GM21528 (cell line): ENCODE measurements around the gene CFHR4.
"Not testable (repeated sequence)": the region's sequence is repeated elsewhere in the genome, so short reads cannot be mapped to it uniquely, and the experiment has no call there.

Experiments
- ATAC-seq: cut with Tn5 transposase; IDR thresholded peaks from one replicate; pipeline ENCODE4 v1.9.1; 2021; ENCODE audit warnings: mild to moderate bottlenecking, moderate library complexity; ENCODE audit not compliant: unreplicated experiment, low FRiP score

Gene CFHR4

DNA sequence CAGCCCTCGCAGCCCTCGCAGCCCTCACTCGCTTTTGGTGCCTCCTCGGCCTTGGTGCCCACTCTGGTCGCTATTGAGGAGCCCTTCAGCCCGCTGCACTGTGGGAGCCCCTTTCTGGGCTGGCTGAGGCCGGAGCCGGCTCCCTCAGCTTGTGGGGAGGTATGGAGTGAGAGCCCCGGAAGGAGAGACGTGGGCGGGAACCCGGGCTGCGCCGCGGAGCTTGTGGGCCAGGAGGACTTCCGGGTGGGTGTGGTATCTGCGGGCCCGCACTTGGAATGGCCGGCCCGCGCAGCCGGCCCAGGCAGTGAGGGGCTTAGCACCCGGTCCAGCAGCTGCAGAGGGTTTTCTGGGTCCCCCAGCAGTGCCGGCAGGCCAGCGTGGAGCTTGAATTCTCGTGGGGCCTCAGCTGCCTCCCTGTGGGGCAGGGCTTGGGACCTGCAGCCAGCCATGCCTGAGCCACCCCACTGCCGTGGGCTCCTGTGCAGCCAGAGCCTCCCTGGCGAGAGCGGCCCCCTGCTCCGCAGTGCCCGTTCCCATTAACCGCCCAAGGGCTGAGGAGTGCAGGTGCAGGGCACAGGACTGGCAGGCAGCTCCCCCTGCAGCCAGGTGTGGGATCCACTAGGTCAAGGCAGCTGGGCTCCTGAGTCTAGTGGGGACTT, 45.8 kb downstream of the CFHR4 start:
- no peak for ATAC-seq

DNA sequence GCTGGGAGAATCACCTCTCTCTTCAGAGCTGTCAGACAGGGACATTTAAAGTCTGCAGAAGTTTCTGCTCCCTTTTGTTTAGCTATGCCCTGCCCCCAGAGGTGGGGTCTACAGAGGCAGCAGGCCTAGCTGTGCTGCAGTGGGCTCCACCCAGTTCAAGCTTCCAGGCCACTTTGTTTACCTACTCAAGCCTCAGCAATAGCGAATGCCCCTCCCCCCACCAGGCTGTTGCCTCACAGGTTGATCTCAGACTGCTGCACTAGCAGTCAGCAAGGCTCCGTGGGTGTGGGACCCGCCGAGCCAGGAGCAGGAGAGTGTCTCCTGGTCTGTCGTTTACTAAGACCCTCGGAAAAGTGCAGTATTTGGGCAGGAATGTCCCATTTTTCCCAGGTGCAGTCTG, 53.6 kb downstream of the CFHR4 start:
- not testable (repeated sequence) for ATAC-seq

DNA sequence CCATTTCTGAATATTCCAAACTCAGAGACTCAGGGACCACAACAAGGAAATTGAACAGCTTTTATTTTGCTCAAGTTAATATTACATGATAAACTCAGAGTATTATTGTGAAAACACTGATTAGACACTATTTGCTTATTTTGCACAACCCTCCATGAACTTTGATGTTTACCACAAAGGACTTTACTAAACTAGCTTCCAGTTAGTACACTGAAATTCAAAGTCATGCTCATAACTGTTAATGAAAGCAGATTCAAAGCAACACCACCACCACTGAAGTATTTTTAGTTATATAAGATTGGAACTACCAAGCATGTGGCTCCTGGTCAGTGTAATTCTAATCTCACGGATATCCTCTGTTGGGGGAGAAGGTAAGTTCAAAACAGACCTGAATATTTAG, 55.7 kb downstream of the CFHR4 start, which contains the start of gene CFHR2:
Gene CFHR2, plus strand, starts transcription at position 171 of the 400 bp plus-strand sequence. Its CDS starts 143 bp downstream, at position 314.
- ATAC-seq, result not testable (repeated sequence)

DNA sequence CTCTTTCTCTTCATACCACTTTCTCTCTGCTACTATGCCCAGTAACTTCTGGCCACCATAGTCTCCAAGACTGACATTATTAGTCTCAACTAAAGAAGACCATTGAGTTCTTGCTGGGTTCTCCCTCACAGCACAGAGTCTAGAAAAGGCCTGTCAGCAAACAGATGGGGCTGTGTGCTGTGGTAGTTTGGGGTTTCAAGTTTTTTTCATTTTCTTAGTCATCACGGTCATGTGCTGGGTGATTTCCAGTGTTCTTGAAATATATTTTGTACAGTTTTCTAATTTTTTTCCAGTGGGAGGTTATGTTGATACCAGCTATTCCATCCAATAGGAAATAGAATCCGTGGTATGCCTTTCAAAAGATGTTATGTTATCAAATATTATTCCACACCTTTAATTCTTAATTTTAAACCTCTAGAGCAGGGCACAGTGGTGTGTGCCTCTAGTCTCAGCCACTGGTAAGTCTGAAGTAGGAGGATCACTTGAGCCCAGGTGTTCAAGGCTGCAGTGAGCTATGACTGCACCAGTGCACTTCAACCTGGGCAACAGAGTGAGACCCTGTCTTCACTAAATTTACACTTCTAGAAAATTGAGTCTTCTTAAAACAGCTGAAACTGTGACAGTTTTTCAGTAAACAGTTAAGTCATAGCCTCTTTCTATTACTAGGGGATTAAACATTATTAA, 64.0 kb downstream of the CFHR4 start:
- peak; percentile 84 for ATAC-seq

DNA sequence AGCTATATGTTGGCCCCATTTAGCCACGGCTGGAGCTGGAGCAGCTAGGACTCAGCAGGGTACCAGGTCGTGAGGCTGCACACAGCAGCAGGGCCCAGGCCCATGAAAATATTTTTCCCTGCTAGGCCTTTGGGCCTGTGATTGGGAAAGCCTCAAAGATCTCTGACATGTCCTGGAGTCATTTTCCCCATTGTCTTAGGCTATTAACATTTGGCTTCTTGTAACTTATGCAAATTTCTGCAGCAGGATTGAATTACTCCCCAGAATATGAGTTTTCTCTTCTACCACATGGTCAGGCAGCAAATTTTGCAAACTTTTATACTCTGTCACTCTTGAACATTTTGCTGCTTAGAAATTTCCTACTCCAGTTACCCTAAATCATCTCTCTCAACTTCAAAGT, 66.9 kb downstream of the CFHR4 start:
- ATAC-seq, result no peak

DNA sequence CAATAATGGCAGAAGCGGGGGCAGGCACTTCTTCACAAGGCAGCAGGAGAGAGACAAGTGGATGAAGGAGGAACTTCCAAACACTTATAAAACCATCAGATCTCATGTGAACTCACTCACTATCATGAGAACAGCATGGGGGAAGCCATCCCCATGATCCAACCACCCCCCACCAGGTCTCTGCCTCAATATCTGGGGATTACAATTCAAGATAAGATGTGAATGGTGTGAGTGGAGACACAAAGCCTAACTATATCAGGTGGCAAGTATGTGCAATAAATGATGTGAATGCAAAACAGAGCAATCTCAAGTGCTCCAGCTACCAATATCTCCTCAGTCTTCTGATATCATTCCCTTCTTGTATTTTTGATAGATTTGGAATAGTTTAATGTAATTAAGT, 68.1 kb downstream of the CFHR4 start:
- ATAC-seq, result no peak

DNA sequence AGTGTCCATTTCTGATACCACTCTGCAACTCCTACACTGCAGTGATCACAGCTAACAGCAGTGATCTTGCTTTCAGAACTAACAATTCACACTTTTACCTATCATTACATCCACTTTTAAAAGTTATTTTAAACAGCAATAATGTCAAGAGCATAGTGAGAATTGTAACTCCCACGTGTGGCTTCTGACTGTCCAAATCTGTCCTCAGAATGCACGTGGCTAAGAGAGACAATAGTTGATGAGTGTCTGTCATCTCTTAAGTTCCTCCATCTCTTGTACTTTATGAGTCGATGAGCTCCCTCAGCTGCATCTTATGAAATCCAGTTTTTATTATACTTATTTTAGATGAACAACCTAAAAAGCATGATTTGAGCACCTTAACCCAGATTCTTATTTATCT, 73.0 kb downstream of the CFHR4 start:
- ATAC-seq, result no peak
